ENCODE data around the gene BACH2. TPM values are rescaled to one million over a fixed set of nuclear protein-coding genes. Genes with fewer than 3 reads are reported as not detected.

BACH2 gene
- total RNA-seq, 4 donors from 2014 or later, result 9.3 to 34.5 (median 11.1) TPM

DNA sequence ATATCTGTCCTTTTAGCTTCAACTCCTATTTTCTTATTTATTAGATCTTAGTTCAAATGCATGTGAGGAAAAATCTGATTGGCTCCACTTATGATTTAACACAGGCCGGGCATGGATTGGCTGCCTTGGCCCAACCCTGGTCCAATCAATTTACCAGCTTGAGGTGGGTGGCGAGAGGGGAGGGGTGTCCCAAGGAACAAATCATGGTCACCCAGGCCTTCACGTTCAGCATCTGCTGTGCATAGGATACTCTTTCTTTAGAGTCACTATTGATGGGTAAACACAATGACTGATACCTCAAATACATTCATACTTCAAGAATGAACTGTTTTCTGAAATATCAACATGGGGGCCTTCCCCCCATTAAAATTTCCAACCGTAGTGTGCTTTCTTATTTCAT, 14.9 kb upstream of the BACH2 start:
- H3K4me3 ChIP-seq (ENCODE audit: low read depth, poor library complexity, severe bottlenecking), result no peak overlapping the region
- TF ChIP-seq, protein P1, sequence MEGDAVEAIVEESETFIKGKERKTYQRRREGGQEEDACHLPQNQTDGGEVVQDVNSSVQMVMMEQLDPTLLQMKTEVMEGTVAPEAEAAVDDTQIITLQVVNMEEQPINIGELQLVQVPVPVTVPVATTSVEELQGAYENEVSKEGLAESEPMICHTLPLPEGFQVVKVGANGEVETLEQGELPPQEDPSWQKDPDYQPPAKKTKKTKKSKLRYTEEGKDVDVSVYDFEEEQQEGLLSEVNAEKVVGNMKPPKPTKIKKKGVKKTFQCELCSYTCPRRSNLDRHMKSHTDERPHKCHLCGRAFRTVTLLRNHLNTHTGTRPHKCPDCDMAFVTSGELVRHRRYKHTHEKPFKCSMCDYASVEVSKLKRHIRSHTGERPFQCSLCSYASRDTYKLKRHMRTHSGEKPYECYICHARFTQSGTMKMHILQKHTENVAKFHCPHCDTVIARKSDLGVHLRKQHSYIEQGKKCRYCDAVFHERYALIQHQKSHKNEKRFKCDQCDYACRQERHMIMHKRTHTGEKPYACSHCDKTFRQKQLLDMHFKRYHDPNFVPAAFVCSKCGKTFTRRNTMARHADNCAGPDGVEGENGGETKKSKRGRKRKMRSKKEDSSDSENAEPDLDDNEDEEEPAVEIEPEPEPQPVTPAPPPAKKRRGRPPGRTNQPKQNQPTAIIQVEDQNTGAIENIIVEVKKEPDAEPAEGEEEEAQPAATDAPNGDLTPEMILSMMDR (IDR thresholded peaks at IDR 0.05), result no peak
- intact Hi-C loops (cut with DNase I; ENCODE audit: low total_unique reads), result no loop called here
- DNase-seq (ENCODE audit: low spot score in 2 of 2), result no peak
- 95 to 96% methylated on average over 4 of the region's 4 CpGs for WGBS, 2 donors

DNA sequence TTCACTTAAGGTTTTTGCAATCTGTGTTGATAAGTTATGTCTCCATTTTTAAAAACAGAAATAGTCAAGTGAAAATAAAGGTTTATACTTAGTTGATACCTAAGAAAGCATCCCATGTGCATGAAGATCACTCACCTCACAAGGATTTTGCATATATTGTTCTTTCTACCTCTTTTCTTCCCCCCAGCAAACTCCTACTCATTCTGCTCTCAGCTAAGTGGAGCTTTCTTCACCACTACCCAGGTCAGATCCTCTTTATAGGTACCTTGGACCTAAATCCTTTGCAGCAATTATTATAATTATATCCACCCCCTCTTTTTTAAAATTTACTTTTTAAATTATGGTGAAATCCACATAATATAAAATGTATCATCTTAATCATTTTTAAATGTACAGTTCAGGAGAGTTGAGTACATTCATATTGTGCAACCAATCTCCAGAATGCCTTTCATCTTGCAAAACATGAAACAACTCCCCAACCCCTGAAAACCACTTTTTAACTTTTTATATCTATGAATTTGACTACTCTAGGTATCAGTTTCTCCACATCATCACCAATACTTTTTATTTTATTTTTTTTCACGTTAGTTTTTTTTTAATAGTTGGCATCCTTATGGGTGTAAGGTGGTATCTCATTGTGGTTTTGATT, 9.3 kb upstream of the BACH2 start:
- 65 to 75% methylated on average over 1 of the region's 1 CpG for WGBS, 2 donors
- intact Hi-C loops (cut with DNase I; ENCODE audit: low total_unique reads), result no loop called here
- TF ChIP-seq, protein P1 (IDR thresholded peaks at IDR 0.05), result no peak
- TF ChIP-seq POLR2A (IDR thresholded peaks at IDR 0.05), result no peak
- H3K4me3 ChIP-seq (ENCODE audit: low read depth, poor library complexity, severe bottlenecking), result no peak overlapping the region
- DNase-seq (ENCODE audit: low spot score in 2 of 2), result no peak

DNA sequence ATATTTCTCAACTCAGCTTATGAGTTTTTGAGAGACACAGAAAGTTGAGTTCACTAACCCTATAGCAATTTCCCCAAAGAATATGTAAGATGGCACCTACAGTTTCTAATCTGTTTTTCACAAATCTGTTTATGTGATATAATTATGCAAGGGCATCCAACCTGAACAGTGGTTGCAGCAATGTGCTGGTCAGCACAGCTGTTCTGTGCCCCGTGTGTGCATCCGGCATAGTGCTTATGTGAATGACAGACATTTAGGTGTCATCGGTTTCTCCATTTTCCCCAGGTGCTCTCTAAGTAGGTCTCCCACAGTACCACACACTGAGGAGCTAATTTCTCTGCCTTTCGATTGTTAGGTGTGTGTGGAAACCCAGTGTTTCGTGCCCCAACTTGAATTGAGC, 7.7 kb upstream of the BACH2 start:
- WGBS, 2 donors, result 50 to 56% methylated on average over 5 of the region's 5 CpGs
- no peak overlapping the region for H3K4me3 ChIP-seq (ENCODE audit: low read depth, poor library complexity, severe bottlenecking)
- TF ChIP-seq POLR2A (IDR thresholded peaks at IDR 0.05), result no peak
- TF ChIP-seq, protein P1 (IDR thresholded peaks at IDR 0.05), result no peak
- DNase-seq (ENCODE audit: low spot score in 2 of 2), result no peak
- intact Hi-C loops (cut with DNase I; ENCODE audit: low total_unique reads), result no loop called here

DNA sequence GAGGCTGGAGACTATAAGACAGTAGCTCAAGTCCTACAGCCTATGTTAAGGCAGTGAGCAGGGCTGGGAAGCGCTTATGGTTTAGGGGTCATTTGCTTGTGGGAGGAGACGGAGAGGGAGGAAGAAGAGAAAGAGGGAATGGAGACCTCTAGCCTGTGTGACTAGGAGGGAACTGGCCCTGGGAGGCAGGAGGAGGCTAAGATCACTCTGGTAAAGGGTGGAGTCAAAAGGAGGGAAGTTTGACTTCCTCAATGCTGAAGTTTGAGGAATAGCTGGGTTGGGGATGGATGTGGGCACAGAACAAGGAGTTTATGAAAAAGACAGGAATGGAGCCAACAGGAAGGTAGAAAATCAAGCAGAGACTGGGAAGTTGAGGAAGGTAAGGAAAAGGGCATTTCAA, 6.4 kb upstream of the BACH2 start:
- no peak for DNase-seq (ENCODE audit: low spot score in 2 of 2)
- TF ChIP-seq, protein P1 (IDR thresholded peaks at IDR 0.05), result no peak
- no peak for TF ChIP-seq POLR2A (IDR thresholded peaks at IDR 0.05)
- no peak overlapping the region for H3K4me3 ChIP-seq (ENCODE audit: low read depth, poor library complexity, severe bottlenecking)
- WGBS, 2 donors, result 89 to 96% methylated on average over 2 of the region's 2 CpGs
- intact Hi-C loops (cut with DNase I; ENCODE audit: low total_unique reads), result no loop called here

DNA sequence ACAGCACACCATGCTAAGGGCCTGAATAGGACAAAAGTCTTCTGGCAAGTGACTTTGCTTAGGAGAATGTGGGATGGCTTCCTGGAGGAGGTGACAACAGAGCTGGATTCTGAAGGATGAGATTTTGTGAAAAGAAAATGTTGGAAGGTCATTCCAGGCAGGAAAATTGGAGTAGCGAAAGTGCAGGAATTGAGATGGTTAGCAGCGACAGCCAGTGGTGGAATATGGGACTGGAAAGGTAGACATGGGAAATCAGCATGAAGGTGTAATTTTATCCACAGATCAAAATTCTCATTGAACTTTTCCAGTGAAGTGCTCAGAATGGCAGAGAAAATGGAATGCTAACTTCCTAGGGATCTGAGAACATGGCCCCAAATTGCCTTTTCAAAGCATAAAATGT, 5.7 kb upstream of the BACH2 start:
- no peak for DNase-seq (ENCODE audit: low spot score in 2 of 2)
- intact Hi-C loops (cut with DNase I; ENCODE audit: low total_unique reads), result no loop called here
- no peak for TF ChIP-seq POLR2A (IDR thresholded peaks at IDR 0.05)
- 93 to 94% methylated on average over 2 of the region's 2 CpGs for WGBS, 2 donors
- no peak overlapping the region for H3K4me3 ChIP-seq (ENCODE audit: low read depth, poor library complexity, severe bottlenecking)

DNA sequence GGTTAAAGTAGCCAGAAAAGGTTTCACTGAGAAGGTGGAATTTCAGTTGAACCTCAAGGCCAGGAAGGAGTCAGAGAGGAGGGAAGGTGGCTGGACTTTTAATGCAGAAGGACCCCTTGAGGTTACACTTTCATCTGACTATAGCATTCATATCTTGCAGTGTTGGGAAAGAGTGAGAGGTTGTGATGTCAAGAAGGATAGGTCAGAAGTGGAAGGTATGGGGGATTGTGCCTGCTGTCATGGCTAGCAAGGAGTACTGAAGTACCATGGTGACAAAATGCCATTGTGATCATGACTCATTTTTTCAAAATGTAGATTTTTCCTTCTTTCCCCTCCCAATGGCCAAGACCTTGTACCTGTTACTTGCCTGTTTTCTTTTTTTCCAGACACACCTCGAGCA, 5.2 kb upstream of the BACH2 start:
- no peak for DNase-seq (ENCODE audit: low spot score in 2 of 2)
- TF ChIP-seq POLR2A (IDR thresholded peaks at IDR 0.05), result no peak
- TF ChIP-seq, protein P1 (IDR thresholded peaks at IDR 0.05), result no peak
- 76 to 85% methylated on average over 1 of the region's 1 CpG for WGBS, 2 donors
- intact Hi-C loops (cut with DNase I; ENCODE audit: low total_unique reads), result no loop called here
- no peak overlapping the region for H3K4me3 ChIP-seq (ENCODE audit: low read depth, poor library complexity, severe bottlenecking)
